ENCODE data around the gene ZSWIM8. TPM values are rescaled to one million over a fixed set of nuclear protein-coding genes. Genes with fewer than 3 reads are reported as not detected.
A peak's percentile ranks its signal among the peaks of the same experiment; 100 is the strongest.

The ZSWIM8 gene
- total and polyA plus RNA-seq, 10 of the 15 experiments (the other 5 are each of a cell fraction or from before 2014, with no cell fraction given), result 7.8 to 47.1 (median 23.6) TPM

GRCh38 chr10:73848821-73849489, 63.5 kb downstream of the ZSWIM8 start (continued):
- TF ChIP-seq IRF5 (IDR thresholded peaks at IDR 0.05; ENCODE audit: borderline replicate concordance) (peak; percentile 52; the same call in 1 of the 2 replicates), KAT2A (conservative IDR thresholded peaks at IDR 0.05; ENCODE audit: control insufficient read depth, low read depth, low read length) (no peak), MXI1 (IDR thresholded peaks at IDR 0.05; ENCODE audit: low read depth, low read length) (peak; percentile 72), RAD21 (IDR thresholded peaks at IDR 0.05; ENCODE audit: insufficient read depth, low read depth, low read length) (peak; percentile 99), MTA2 (IDR thresholded peaks at IDR 0.05; ENCODE audit: low read depth) (peak; percentile 96), NRF1 (conservative IDR thresholded peaks at IDR 0.05; ENCODE audit: low read depth, low read length) (no peak), BCLAF1 (IDR thresholded peaks at IDR 0.05) (no peak), CBX5 (IDR thresholded peaks at IDR 0.05; ENCODE audit: low read depth) (no peak)

Measured in GM12878 (cell line).